BE2C (cell line): Measurements from ENCODE around the gene DAAM1.
A peak's percentile ranks its signal among the peaks of the same experiment; 100 is the strongest.

Experiments used
- DNase-seq: peaks from one replicate; pipeline ENCODE4 v3.0.0-alpha.2; 2020
- H3K27me3 ChIP-seq: fragments of 250-450 bp; sonication (Bioruptor Pico); 2 replicates; pipeline ENCODE4 v1.5.1; 2020; ENCODE audit warnings: mild to moderate bottlenecking
- H3K36me3 ChIP-seq: fragments of 250-450 bp; sonication (Bioruptor Pico); 2 replicates; pipeline ENCODE4 v1.5.1; 2020; ENCODE audit warnings: mild to moderate bottlenecking
- H3K4me1 ChIP-seq: fragments of 250-450 bp; sonication (Bioruptor Pico); 2 replicates; pipeline ENCODE4 v1.5.1; 2020
- H3K4me3 ChIP-seq: 2 replicates; pipeline ENCODE4 v1.5.1; 2011; ENCODE audit warnings: low read depth, low read length
- H3K9me3 ChIP-seq: fragments of 250-450 bp; sonication (Bioruptor Pico); 2 replicates; pipeline ENCODE4 v1.5.1; 2020
- CTCF ChIP-seq: IDR thresholded peaks from 2 replicates; pipeline ENCODE4 v1.5.1; 2012; ENCODE audit warnings: mild to moderate bottlenecking, low read depth, low read length

DAAM1 gene

DNA sequence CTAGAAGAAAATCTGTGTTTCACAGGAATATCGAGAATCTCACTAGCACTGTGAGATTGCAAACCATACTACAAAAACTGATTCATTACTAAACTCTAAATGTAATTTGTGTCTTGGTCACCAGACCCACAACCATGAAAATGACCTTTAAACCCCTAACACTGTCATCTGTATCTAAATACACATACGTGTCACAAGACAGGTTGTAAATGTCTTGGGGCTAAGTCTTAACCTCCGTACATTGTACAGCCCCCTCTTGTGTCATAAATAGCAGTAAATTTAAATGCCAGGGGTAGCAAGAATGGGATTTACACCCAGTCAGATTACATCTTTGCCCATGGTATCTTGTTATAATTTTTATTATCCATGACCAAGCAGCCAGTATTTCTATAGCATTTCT is 159.4 kb downstream of the DAAM1 start:
- Histone ChIP-seq H3K4me3 (no peak overlapping the region), H3K36me3 (no peaks in the 10 kb centered on the region), H3K9me3 (no peaks in the 10 kb centered on the region), H3K4me1 (peaks cover 3% of the 10 kb centered on the region; the same call in 1 of the 2 replicates), H3K27me3 (no peaks in the 10 kb centered on the region)
- TF ChIP-seq CTCF: no peak
- DNase-seq: no peak

DNA sequence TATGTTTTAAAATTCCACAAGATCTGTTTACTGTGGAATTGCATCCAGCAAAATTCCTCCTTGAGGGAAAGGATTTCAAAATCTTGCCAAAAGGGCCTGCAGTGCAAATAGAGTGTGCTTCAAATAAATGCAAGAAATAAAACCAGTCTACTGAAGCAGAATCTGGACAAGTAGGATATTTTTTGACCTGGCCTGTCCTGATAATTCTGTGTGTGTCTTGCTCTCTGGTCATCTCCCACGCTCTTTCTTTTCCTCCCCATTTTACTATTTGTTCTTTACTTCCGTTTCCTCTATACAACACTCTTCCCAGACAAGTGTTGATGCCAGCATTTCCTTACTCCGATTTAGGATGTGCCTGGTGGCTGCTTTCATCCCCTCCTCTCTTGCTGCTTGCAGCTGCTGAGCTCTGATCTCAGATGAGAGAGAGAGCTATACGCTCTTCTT is 160.8 kb downstream of the DAAM1 start:
- H3K36me3 ChIP-seq: no peaks in the 10 kb centered on the region
- no peak for TF ChIP-seq CTCF
- no peaks in the 10 kb centered on the region for H3K27me3 ChIP-seq
- no peak overlapping the region for H3K4me3 ChIP-seq
- no peaks in the 10 kb centered on the region for H3K9me3 ChIP-seq
- no peak for DNase-seq
- no peaks in the 10 kb centered on the region for H3K4me1 ChIP-seq

- TF ChIP-seq CTCF: no peak
- Histone ChIP-seq H3K4me3 (no peak overlapping the region), H3K36me3 (no peaks in the 10 kb centered on the region), H3K4me1 (no peaks in the 10 kb centered on the region), H3K27me3 (no peaks in the 10 kb centered on the region), H3K9me3 (no peaks in the 10 kb centered on the region)
- DNase-seq: peak; percentile 52
These were observed 164.5 kb downstream of the DAAM1 start for GRCh38 chr14:59352961-59353360.

DNA sequence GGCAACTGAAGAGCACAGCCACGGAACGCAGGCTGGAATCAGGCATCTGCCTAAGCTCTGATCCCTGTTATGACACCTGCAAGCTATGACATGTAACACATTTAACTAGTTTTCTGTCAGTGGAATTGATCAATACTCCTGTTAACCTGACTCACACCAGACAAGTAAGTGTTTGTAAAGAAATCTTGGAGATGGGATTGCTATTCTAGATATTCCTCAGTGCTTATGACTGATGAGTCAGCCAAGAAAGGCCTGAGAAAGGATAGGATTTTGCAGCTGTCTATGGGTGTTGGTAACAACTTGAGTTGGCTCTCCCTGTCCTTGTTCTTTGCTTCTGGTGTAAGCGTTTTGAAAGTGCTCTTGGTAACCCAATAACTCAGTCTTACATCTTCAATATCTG is 166.2 kb downstream of the DAAM1 start:
- Histone ChIP-seq H3K9me3 (no peaks in the 10 kb centered on the region), H3K36me3 (no peaks in the 10 kb centered on the region), H3K27me3 (no peaks in the 10 kb centered on the region), H3K4me3 (no peak overlapping the region), H3K4me1 (no peaks in the 10 kb centered on the region)
- DNase-seq: no peak
- TF ChIP-seq CTCF: no peak

GRCh38 chr14:59355091-59355490 is 166.6 kb downstream of the DAAM1 start:
- Histone ChIP-seq H3K9me3 (no peaks in the 10 kb centered on the region), H3K4me1 (no peaks in the 10 kb centered on the region)
- TF ChIP-seq CTCF: no peak

GRCh38 chr14:59356312-59356711 is 167.8 kb downstream of the DAAM1 start:
- Histone ChIP-seq H3K27me3 (no peaks in the 10 kb centered on the region), H3K9me3 (no peaks in the 10 kb centered on the region), H3K4me1 (peaks cover 4% of the 10 kb centered on the region), H3K36me3 (no peaks in the 10 kb centered on the region), H3K4me3 (no peak overlapping the region)
- DNase-seq: no peak
- no peak for TF ChIP-seq CTCF

More at GRCh38 chr14:59355091-59355490, 166.6 kb downstream of the DAAM1 start:
- H3K36me3 ChIP-seq: no peaks in the 10 kb centered on the region
- H3K4me3 ChIP-seq: no peak overlapping the region
- DNase-seq: no peak
- no peaks in the 10 kb centered on the region for H3K27me3 ChIP-seq
